HG03064 (cell line): ENCODE measurements around the gene ARID1B.

ENCODE experiments used
- ATAC-seq: cut with Tn5 transposase; IDR thresholded peaks from one replicate; pipeline ENCODE4 v1.9.1; 2021; ENCODE audit warnings: low read depth; ENCODE audit not compliant: unreplicated experiment

ARID1B gene

DNA sequence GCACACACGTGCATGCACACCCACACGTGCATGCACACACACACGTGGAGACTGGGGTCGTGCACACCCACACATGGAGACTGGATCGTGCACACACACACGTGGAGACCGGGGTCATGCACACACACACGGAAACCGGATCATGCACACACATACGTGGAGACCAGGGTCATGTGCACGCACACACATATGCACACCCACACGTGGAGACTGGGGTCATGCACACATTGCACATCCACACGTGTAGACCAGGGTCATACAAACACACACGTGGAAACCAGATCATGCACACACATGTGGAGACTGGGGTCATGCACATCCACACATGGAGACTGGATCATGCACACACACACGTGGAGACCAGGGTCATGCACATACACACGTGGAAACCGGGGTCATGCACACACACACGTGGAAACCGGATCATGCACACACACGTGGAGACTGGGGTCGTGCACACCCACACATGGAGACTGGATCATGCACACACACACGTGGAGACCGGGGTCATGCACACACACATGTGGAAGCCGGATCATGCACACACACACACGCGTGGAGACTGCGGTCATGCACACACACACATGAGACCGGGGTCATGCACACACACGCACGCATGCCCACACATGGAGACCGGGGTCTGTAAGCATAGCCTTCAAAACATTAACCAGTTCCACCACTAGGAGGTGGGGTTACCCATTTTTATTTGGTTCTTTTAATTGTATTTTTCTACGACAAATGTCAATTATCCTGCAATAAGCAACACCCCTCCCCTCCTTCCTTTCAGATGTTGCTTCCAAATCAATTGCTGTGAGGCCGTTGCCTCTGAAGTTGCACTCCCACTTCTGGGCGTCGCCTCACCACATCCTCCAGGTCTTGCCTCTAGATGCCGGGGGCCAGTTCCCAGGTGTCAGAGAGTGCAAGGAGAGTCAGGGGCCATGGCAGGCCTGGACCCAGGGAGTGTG is 450.3 kb downstream of the ARID1B start:
- no peak for ATAC-seq

DNA sequence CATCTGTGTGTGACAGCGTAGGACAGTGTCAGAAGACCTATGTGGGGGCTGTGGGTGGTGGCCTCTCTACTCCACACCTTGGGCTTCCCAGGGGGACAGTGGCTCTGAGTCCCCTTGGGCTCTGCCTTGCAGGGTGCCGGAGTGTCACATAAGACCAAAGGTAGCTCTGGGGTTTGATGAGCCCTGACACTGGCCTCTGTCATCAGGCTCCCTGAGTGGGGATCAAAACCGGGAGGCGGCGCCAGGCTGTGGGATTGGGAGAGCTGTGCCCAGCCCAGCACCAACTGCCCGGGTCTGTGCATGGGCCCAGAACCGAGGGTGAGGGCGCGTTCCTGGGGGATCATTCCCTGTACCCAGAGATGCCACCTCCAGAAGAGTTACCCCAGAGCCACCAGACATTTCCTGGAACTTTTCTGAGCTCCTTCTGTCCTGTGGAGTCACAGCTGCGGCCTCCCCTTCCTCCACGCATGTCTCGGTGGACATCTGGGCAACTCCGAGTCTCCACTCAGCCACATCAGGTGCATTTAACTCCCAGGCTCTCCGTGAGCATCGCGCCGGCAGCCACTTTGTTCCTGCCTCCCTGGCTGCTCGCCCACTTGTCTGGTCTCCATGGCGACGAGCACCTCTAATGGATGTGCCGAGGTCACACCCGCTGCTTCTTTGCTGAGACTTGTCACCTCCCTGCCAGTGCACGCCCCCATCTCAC is 451.4 kb downstream of the ARID1B start:
- no peak for ATAC-seq

DNA sequence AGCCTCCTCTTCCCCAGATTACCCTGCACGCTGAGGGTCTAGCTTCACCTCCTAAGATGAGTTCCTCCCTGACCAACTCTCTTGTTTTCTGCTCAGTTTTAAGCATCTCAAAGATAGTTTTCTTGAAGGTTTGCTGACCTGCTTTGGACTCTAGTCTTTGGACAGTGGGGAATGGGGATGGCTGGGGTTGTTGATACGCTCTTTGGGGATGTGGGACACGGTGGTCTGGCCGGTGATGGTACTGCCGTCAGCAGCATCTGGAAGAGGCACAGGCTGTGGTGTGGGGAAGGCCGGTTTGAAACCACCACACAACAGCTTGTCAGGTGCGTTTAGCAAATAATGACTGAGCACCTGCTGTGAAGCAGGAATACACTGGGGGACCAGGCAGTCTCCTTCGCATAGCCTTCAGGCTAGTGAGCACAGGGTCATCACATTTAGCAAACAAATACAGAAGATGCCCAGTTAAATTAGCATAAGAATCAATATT is 452.0 kb downstream of the ARID1B start:
- ATAC-seq = no peak

GRCh38 chr6:157229713-157230112 is 452.5 kb downstream of the ARID1B start:
- ATAC-seq = no peak

DNA sequence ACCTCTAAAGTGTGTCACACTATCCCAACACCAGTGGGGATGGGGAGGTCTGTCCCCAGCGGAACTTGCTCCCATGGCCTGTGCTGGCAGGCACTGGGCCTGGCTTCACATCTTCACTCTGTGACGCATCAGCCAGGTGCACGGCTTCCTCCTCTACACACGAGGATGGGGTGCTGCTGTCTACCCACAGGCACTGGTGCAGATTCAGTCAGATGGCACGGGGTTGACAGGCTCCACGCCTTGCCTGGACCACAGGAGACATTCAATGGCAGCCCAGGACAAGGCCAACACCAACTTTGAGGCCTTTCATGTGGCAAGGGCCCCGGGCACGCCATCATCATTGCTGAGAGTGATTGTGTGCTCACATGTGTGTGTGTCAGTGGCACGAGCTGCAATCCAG is 453.7 kb downstream of the ARID1B start:
- ATAC-seq = no peak

GRCh38 chr6:157232161-157232895 is 455.1 kb downstream of the ARID1B start:
- no peak for ATAC-seq

GRCh38 chr6:157233156-157233555 is 456.0 kb downstream of the ARID1B start:
- no peak for ATAC-seq

GRCh38 chr6:157233686-157234085 is 456.5 kb downstream of the ARID1B start:
- ATAC-seq = no peak

GRCh38 chr6:157235600-157236039 is 458.4 kb downstream of the ARID1B start:
- ATAC-seq = no peak

- ATAC-seq = no peak
Measured at GRCh38 chr6:157236040-157236725, 459.0 kb downstream of the ARID1B start.

GRCh38 chr6:157238346-157238745 is 461.2 kb downstream of the ARID1B start:
- no peak for ATAC-seq

DNA sequence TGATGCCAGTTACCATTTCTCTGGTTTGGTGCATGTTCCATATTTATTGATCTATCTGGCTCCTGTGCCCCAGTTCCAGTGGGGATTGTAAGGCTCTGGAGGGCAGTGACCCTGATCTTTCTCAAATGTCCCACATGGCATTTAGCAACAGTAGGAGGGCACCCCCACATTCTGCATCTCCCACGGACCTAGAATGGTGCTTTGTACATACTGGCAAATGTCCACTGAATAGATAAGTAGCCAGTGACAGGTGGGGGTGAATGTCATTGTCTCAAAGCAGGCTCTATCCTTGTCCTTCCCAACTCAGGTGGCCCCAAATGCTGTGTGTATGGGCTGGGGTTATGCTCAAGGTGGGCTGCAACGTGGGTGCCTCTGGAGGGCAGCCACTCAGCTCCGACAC is 462.0 kb downstream of the ARID1B start:
- no peak for ATAC-seq

GRCh38 chr6:157239671-157240058 is 462.5 kb downstream of the ARID1B start:
- ATAC-seq = no peak

- ATAC-seq = no peak
Measured at GRCh38 chr6:157240059-157240959, 463.1 kb downstream of the ARID1B start.

- no peak for ATAC-seq
Measured at GRCh38 chr6:157240960-157241311, 463.8 kb downstream of the ARID1B start.

DNA sequence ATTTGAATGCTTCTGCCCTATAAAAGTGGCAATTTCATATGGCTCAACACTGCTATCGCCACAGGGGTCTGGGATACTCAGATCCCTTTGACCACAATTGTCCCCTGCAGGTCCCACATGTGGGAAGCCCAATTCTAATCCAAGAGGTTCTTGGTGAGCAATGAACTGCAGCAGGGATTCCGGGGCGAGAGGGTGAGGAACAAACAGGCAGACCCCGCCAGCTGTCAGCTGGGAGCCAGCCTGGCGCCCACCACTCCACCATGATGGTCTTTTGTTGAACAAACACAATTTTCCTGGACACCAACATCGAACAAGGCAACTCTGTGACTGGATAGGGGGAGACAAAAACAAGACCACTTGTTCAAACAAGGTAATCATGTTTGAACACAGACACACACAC is 465.6 kb downstream of the ARID1B start:
- ATAC-seq = no peak

DNA sequence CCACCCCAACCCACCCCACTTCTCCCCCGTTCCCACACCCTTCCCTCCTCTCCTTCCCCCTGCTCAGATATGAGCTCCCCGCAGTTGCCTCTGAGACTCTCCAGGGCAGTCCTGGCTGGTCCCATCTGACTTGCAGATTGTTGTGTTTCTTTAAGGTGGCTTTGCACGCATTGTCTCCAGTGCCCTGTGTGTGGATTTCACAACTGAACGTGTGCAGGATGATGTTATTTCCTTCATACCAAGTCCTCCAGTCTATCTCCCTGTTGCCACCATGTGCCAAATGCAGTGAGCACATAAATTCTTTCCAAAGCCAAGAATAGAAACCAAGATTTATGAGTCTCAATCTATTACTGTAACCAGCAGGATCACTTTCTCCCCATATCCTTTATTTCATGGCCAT is 467.0 kb downstream of the ARID1B start:
- no peak for ATAC-seq

- ATAC-seq = no peak
Measured at GRCh38 chr6:157244780-157245179, 467.6 kb downstream of the ARID1B start.

- ATAC-seq = no peak
Measured at GRCh38 chr6:157245436-157245835, 468.3 kb downstream of the ARID1B start.
